Renal cortical epithelial cell (primary cell): ENCODE measurements around the gene RNPS1. TPM values are rescaled to one million over a fixed set of nuclear protein-coding genes. Genes with fewer than 3 reads are reported as not detected.
A peak's percentile ranks its signal among the peaks of the same experiment; 100 is the strongest.

ENCODE experiments used
- DNase-seq: peaks from one replicate; pipeline ENCODE4 v3.0.0-alpha.2; 2011; ENCODE audit warnings: low read depth
- total RNA-seq: library from RNA; depleted of rRNA; stranded (reverse); fragments of >200 nt; gene quantifications from 2 replicates; pipeline ENCODE4 v1.2.3, GENCODE V29; 2014

Gene RNPS1
- total RNA-seq, 1 donor from 2014 or later = 94.4 TPM

DNA sequence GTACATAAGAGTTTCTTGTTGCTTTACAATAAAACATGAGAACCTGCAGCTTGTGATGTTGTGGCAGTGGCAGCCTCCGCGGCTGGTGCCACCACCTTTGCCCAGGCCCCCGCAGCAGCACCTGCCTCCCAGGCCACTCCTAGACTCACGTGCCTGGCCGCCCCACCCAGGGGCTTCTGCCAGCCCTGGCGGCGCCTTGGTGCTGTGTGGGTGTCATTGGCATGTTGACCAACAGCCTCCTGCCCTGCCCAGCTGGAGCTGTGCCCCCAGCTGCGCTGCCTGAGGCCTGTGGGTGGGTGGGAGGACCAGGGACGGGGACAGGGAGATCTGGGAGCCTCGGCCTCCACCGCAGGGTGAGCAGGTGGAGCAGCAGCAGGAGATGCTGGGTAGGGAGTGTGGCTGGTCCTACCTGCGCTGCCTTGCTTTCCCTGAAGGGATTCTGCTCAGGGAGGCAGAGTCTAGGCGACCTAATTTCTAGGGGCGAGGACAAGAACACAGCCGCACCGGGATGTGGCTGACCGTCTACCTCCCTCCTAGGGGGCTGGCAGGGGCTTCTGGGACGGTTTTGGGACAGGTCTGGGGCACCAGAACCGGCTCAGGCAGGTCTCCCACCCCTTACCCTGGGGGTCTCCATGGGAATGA, 32.1 kb downstream of the RNPS1 start:
- DNase-seq = no peak

DNA sequence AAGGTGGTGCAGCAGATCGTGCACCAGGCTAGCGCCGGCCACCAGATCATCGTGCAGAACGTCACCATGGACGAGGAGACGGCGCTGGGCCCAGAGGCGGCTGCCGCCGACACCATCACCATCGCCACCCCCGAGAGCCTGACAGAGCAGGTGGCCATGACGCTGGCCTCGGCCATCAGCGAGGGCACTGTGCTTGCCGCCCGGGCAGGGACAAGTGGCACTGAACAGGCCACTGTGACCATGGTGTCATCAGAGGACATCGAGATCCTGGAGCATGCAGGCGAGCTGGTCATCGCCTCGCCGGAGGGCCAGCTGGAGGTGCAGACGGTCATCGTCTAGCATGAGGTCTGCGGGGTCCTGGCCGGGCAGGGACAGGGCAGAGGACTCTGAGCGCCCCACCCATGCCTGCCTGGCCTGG, 32.7 kb downstream of the RNPS1 start:
- no peak for DNase-seq

DNA sequence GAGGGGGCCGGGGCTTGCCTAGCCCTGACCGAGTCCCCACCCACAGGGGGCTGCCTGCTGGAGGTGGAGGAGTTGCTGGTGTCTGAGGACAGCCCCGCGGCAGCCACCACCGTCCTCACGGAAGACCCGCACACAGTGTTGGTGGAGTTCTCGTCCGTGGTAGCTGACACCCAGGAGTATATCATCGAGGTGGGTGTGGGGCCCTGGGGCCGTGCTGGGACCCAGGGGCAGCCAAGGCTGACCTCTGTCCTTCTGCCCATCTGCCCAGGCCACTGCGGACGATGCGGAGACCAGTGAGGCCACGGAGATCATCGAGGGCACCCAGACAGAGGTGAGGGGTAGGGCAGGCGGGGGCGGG, 33.1 kb downstream of the RNPS1 start:
- DNase-seq = no peak

DNA sequence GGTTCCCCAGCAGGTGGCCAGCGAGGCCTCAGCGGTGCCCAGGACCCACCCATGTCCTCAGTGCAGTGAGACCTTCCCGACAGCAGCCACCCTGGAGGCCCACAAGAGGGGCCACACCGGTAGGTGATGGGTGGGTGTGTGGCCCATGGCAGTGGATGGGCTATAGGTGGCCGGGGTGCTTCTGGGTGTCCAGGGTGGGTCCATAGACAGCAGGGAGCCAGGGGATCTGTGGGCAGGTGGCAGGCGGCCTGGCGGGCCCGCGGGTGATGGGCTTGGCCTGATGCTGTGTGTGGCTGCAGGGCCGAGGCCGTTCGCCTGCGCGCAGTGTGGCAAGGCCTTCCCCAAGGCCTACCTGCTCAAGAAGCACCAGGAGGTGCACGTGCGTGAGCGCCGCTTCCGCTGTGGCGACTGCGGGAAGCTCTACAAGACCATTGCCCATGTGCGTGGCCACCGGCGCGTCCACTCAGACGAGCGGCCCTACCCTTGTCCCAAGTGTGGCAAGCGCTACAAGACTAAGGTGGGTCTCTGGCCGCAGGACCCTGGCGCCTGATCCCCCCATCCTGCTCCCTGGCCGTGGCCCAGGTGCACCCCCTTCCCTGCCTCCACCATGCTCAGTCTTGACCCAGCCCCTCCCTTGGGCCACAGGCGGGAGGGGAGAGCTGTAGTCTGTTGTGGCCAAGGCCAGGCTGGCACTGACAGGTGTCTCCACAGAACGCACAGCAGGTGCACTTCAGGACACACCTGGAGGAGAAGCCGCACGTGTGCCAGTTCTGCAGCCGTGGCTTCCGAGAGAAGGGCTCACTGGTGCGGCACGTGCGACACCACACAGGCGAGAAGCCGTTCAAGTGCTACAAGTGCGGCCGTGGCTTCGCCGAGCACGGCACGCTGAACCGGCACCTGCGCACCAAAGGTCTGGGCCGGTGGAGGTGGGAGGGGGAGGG, 33.8 kb downstream of the RNPS1 start:
- no peak for DNase-seq

DNA sequence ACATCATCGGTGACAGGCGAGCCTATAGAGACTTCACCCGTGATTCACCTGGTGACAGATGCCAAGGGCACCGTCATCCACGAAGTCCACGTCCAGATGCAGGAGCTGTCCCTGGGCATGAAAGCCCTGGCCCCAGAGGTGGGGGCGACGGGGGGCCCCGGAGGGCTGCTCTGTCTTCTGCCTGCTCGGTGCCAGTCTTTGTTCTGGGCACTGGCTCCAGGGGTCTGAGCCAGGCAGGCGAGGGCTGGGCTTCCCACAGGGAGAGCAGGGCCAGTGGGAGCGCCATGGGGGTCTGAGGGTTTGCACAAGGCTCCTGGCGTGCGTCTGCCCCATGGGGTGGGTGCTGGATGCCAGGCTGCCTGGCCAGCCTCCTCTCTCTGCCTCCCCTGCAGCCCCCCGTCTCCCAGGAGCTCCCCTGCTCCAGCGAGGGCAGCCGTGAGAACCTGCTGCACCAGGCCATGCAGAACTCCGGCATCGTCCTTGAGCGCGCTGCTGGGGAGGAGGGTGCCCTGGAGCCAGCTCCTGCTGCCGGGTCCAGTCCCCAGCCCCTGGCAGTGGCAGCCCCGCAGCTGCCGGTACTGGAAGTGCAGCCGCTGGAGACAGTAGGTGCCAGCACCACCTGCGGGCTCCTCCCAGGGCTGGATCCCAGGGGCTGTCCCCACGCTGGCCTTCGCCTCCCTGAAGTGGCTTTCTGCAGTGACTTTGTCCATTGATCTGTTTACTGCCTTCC, 34.7 kb downstream of the RNPS1 start:
- no peak for DNase-seq

DNA sequence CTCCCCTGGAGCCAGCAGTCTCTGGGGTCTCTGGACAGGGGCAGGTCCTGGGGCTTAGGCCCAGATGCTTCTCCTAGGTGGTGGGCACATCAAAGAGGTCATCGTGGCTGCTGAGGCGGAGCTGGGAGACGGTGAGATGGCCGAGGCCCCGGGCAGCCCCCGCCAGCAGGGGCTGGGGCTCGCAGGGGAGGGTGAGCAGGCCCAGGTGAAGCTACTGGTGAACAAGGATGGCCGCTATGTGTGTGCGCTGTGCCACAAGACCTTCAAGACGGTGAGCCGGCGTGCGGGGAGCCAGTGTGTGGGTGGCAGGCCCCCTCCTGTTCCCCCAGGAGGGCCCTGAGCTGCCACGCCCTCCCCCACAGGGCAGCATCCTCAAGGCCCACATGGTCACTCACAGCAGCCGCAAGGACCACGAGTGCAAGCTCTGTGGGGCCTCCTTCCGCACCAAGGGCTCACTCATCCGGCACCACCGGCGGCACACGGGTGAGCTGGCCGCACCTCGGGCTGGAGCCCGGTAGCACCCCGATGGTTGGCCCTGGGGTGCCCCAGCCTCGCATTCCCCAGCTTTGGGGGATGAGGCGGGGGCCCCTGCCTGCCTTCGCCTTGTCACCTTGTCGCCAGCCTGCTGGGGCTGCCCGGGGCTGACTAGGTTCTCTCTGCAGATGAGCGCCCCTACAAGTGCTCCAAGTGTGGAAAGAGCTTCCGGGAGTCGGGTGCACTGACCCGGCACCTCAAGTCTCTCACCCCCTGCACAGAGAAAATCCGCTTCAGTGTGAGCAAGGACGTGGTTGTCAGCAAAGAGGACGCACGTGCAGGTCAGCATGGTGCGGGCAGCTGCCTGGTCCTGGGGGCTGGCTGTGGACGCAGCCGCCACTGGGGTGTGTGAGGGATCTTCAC, 35.6 kb downstream of the RNPS1 start:
- DNase-seq = no peak

DNA sequence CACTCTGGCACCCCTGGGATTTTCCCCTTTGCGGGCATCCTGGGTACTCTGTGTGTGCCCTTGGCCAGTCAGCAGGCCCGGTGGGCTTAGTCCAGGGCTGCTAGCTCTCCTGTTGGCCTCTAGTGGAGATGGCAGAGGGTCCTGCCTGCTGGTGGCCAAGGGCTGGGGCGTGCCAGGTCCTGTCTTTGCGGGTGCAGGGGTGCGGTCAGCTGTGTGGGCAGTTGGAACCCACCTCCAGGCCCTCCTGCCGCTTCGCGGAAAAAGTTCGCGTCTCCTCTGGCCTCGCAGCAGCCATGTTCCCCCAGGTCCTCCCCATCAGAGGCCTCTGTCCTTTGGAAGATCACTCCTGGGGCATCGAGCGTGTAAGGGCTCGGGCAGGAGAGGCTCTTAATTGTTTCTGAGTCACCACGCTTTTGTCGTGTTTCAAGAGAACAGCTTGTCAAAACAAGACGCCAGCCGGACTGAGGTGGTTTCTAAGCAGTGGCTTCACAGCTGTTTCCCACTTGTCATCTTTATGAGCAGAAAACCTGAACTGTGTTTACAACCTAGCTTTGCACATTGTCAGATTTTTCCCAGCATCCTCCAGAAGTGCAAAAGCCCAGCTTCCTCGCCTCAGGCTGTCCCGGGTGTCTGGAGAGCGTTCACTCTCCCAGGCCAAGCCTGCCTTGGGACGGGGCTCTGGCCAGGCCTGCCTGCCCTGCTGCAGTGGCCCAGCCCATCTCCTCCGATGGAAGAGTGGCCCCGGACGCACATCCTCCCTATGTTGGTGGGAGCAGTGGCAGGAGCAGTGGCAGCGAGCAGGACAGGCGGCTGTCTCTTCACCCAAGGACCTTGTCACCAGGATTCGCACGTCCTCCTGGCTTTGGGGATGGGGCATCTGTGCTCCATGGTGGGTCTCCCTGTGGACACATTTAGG, 36.7 kb downstream of the RNPS1 start:
- DNase-seq = no peak

DNA sequence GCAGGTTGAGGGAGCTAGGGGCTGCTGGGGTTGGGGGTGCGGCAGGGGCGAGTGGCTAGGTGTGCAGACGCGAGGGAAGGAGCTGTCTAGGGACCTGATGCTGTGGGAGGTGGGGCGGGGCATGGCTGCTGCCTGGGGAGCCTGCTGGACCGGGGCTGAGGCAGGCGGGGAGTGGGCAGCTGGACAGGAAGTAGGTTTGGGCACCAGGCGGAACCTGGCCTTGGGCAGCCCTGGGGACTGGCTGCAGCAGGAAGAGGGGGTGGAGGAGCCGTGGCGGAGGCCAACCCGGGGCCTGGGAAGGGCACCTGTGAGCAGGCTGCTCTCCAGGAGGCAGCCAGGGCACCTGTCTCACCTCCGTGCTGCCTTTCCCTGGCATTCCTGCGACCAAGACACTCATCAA, 37.5 kb downstream of the RNPS1 start:
- DNase-seq = no peak

DNA sequence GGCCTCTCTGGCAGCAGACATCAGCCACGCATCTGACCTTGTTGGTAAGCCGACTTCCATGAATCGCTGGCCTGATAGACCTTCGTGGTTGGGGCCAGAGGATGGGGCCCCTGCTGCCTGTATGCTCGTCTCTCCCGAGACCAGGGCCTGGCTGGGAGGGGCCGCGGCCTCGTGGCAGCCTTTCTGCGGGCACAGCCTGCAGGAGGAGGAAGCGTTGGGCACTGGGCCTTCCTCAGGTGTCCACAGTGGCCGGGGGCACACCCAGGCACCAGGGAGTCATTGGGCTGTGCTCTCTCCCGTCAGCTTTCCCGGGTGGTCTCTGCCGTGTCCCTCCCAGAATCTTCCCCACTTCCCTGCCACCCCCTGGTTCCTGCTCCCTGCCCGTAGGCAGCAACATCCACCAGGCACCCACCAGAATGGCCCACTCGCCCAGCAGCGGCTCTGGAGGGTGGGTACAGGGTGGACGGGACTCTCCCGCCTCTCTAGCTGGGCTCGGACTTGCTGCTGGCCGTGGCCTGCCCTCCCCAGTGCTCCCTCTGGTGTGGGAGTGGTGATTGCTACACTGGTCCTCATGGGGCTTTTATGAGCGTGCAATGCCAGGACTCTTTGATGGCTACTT, 38.2 kb downstream of the RNPS1 start:
- no peak for DNase-seq

DNA sequence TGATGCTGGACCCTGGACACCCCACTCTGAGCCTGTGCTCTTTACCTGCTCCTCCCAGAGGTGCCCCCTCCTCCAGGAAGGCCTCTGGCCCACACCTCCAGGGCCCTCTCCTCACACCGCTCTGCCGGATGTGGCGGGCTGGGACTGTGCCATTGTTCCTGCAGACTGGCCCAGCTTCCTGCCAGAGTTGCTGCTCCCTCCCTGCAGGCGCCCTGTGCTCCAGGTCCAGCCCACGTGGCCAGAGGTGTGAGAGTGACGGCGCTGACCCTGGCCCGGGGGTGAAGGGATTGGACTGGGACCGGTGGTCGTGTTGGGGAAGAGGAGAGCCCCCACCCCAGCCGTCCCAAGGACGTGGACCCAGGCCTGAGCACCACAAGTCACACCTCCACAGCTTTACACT, 38.8 kb downstream of the RNPS1 start:
- no peak for DNase-seq

DNA sequence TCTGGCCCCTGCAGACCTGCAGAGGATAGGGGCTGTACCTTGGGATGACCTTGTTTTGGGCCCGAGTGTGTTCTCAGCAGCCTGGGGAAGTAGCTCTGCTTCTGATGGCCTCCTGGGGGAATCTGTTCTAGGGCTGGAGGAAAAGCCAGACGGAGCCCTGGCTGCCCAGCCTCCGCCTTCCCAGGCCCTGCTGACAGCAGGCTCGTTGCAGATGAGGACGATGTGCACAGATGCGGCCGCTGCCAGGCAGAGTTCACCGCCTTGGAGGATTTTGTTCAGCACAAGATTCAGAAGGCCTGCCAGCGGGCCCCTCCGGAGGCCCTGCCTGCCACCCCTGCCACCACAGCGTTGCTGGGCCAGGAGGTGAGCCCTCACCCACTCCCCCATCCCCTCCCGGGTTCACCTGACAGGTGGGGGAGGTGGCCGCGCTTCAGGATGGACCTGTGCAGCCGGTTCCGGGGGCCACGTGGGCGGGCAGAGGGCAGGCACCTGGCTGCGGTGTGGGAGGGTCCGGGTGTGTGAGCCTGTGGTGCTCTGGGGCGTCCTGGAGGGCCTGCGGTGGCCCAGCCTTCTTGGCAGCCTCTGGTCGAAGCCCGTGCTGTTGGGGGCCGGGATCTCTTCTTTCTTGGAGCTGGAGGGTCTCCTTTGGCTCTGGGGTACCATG, 39.6 kb downstream of the RNPS1 start:
- DNase-seq = no peak

DNA sequence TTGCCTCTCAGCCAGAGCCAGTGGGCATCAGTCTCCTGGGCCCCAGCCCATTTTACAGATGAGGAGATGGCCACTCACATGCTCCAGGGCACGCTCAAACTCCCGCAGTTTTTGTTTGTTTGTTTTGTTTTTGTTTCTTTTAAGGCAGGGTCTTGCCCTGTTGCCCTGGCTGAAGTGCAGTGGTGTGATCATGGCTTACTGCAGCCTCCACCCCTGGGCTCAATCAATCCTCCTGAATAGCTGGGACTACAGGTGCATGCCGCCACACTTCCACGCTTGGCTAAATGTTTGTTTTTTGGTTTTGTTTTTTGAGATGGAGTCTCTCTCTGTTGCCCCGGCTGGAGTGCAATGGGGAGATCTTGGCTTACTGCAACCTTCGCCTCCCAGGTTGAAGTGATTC, 41.0 kb downstream of the RNPS1 start:
- no peak for DNase-seq

DNA sequence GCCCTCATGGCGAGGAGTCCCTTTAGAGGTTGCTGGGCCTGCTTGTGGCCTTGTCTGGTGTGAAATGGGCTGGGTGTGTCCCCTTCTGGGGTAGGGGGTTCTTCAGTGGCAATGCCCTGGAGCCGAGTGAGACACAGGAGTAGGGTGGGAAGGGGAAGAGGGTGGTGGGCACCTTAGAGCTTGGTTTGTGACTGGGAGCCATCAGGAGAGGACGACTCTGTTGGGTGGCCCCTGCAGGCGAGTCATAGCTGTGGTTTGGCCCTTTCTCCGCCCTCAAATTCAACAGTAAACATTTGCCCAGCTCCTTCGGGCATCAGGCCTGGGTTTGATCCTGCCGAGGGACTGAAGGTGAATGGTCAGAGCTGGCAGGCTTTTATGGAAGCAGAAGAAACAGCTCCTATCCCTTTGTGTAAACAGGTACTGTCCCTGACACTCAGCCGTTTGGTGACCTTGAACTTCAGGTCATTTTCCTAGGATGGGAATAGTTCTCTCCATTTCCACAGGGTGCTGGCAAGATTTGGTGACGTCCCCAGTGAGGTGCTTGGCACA, 41.6 kb downstream of the RNPS1 start:
- DNase-seq = peak; percentile 18

DNA sequence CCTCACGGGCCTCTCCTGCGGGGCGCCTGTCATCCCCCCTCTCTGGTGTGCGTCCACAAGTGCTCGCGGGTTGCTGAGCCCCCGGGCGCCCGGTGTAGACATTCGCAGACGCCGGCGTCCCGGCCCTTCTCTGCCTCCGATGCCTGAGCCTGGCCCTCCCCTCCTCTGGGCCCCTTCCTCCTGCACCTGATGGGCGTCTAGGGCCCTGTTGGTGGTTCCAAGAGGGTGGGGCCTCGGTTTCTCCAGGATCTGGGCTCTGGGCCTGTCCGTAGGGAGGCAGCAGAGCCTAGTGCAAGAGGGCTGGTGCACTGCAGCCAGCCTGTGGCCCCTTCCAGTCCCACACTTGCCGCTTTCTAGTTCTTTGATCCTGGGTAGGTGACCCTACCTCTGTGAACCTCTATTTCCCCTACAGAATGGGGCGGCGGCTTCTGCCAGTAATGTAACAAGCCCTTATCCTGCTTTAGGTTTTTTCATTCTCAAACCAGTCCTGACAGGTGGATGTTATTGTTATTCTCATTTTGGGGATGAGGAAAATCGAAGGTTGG, 43.9 kb downstream of the RNPS1 start:
- peak; percentile 25 for DNase-seq

DNA sequence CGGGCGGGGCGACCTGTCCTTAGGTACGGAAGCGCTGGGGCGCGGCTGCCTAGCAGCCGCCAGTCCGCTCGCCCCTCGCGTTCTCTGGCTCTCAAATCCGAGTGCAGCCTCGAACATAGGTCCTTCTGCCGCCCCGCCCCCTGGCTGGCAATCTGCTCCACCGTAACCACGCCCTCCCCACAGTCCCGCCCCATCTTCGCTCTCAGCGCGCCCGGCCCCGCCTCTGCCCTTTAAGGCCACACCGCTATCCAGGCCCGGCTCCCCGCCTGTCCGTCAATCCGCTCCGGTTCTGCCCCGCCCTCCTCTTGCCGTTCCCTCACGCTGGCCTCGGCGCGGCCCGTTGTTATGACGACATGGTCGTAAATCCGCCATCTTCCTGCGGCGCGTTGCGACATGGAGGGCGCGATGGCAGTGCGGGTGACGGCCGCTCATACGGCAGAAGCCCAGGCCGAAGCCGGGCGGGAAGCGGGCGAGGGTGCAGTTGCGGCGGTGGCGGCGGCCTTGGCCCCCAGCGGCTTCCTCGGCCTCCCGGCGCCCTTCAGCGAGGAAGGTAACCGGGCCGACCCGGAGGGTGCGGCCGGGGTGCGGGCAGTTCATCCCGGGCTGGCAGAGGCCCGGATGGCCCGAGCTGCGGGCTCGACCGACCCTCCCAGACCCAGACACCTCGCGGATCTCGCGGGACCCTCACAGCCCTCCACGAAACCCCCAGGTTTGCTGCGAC, 44.5 kb downstream of the RNPS1 start, which contains the start of gene E4F1:
E4F1 (plus strand) TSS at position 371 of the 721 bp plus-strand sequence; CDS start at position 394, 23 bp downstream.
- DNase-seq = peak; percentile 96

DNA sequence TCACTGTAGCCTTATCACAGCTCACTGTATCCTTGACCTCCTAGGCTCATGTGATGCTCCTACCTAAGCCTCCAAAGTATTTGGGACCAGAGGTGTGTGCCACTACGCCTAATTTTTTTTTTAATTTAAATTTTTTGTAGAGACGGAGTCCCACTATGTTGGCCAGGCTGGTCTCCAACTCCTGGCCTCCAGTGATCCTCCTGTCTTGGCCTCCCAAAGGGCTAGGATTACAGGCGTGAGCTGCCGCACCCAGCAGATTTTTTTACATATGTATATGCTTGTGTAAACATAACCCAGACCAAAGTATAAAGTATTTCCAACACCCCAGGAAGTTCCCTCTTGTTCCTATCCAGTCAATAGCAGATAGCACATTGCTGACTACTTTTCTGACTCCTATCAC, 51.6 kb downstream of the RNPS1 start:
- no peak for DNase-seq

DNA sequence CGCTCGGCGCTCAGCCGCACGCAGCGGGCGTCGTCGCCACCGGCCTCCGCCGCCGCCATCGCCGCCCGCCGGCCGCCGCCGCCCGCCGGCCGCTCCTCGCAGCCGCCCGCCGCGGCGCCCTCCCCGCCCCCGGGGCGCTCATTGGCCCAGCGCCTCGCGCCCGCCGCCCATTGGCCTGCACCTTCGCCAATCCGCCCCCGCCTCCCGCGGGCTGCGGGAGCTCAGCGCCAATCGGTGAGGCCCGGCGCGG, 53.3 kb downstream of the RNPS1 start, which contains the start of gene PGP:
PGP (minus strand) TSS at position 122 of the 250 bp plus-strand sequence; CDS start at position 59, 63 bp downstream.
- DNase-seq = no peak
